Uterus (tissue), 4 donors: ENCODE results near the gene SHROOM2. TPM values are rescaled to one million over a fixed set of nuclear protein-coding genes. Genes with fewer than 3 reads are reported as not detected.

Experiments used
- DNase-seq, 2 donors: peaks; one replicate each; pipeline ENCODE4 v3.0.0-alpha.2; 2019 to 2020
- H3K27ac ChIP-seq, 2 donors: fragments of 200-600 bp; sonication (generic); 1 replicate in 1 of 2; 2 replicates in 1 of 2; pipeline ENCODE4 v1.5.1; 2016 to 2018
- H3K27me3 ChIP-seq, 2 donors: fragments of 200-600 bp; sonication (generic); one replicate each; pipeline ENCODE4 v1.5.1; 2018 to 2019; ENCODE audit warnings: control low read depth in 1 of 2
- H3K36me3 ChIP-seq, 2 donors: fragments of 200-600 bp; sonication (generic); one replicate each; pipeline ENCODE4 v1.5.1; 2019; ENCODE audit warnings: control low read depth in 1 of 2
- H3K4me1 ChIP-seq, 2 donors: fragments of 200-600 bp; sonication (generic); one replicate each; pipeline ENCODE4 v1.5.1; 2018 to 2019; ENCODE audit warnings: control low read depth in 1 of 2
- H3K4me3 ChIP-seq, 2 donors: fragments of 200-600 bp; sonication (generic); 1 replicate in 1 of 2; 2 replicates in 1 of 2; pipeline ENCODE4 v1.5.1; 2018 to 2019; ENCODE audit warnings: mild to moderate bottlenecking in 1 of 2
- H3K9me3 ChIP-seq, 2 donors: fragments of 200-600 bp; sonication (generic); one replicate each; pipeline ENCODE4 v1.5.1; 2019; ENCODE audit warnings: control low read depth in 1 of 2
- POLR2A ChIP-seq, 2 donors: fragments of 450-650 bp; IDR thresholded peaks; one replicate each; pipeline ENCODE4 v1.6.1; 2016; ENCODE audit warnings: antibody characterized with exemption in 2 of 2, mild to moderate bottlenecking in 1 of 2, moderate library complexity in 1 of 2
- intact Hi-C: fragments of 100-400 bp; cut with DNase I; formaldehyde crosslinking; loops from one replicate; pipeline ENCODE4 v1.15.1; 2023; ENCODE audit warnings: low total_unique reads
- total RNA-seq, 4 donors: library from RNA; depleted of rRNA in 3 of 4; stranded (reverse); fragments of >200 nt in 3 of 4; gene quantifications; one replicate each; pipeline versions ENCODE4 v1.1.0 to v1.2.4, GENCODE V29; 2014 to 2023
- TF ChIP-seq, protein P1 (sequence below), 4 experiments: fragments of 200-600 bp in 2 of 4; fragments of 450-650 bp in 2 of 4; sonication (generic) in 2 of 4; IDR thresholded peaks; one replicate each; pipeline ENCODE4 v1.5.1; 2016 to 2019; ENCODE audit warnings: antibody characterized with exemption in 4 of 4, mild to moderate bottlenecking in 2 of 4, moderate library complexity in 1 of 4
- donor health status: DM: yes; HTN: yes; CAD: no.

SHROOM2 gene
- total RNA-seq, 4 donors from 2014 or later, result 3.5 to 8.7 (median 4.8) TPM

DNA sequence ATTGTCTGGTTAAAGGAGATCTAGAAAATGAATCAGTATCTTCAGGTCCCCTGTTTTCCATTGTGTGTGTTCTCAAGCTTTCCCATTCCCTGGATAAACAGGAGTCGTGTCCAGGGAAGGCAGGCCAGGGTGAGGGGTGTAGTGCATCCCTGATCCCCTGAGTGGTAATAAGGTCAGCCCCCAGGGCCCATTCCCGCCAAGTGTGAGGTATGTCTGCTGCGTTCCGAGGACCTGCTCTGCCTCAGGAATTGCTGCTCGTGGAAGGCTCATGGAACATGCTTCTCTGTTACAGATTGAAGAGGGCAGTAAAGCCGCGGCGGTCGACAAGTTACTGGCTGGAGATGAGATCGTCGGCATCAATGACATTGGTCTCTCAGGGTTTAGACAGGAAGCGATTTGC, 87.1 kb downstream of the SHROOM2 start:
- no peak for DNase-seq
- H3K36me3 ChIP-seq, result no peaks in the 10 kb centered on the region
- H3K4me3 ChIP-seq, result no peak overlapping the region
- intact Hi-C loops, result no loop called here
- H3K9me3 ChIP-seq, result no peaks in the 10 kb centered on the region
- H3K27me3 ChIP-seq, result no peaks in the 10 kb centered on the region
- H3K27ac ChIP-seq, result no peak overlapping the region
- TF ChIP-seq, protein P1, sequence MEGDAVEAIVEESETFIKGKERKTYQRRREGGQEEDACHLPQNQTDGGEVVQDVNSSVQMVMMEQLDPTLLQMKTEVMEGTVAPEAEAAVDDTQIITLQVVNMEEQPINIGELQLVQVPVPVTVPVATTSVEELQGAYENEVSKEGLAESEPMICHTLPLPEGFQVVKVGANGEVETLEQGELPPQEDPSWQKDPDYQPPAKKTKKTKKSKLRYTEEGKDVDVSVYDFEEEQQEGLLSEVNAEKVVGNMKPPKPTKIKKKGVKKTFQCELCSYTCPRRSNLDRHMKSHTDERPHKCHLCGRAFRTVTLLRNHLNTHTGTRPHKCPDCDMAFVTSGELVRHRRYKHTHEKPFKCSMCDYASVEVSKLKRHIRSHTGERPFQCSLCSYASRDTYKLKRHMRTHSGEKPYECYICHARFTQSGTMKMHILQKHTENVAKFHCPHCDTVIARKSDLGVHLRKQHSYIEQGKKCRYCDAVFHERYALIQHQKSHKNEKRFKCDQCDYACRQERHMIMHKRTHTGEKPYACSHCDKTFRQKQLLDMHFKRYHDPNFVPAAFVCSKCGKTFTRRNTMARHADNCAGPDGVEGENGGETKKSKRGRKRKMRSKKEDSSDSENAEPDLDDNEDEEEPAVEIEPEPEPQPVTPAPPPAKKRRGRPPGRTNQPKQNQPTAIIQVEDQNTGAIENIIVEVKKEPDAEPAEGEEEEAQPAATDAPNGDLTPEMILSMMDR (IDR thresholded peaks at IDR 0.05), result no peak
- no peaks in the 10 kb centered on the region for H3K4me1 ChIP-seq

DNA sequence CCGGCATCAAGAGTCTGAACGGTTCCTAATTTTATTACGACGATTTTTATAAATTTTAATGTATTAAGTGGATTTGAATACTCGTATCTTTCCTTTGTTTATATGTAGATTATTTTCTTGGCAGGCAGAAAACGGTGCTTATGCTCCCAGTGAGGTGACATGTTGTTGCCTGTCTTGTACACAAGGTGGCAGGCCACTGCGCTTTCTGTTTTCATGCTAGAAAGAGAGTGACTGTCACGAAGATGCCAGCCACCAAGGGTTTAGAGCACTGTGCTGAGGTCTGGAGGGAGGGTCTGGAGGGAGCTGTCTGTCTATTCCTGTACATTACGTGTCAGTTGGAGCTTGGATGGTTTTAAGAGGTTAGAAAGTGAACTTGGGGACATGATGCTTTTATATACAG, 87.7 kb downstream of the SHROOM2 start:
- H3K36me3 ChIP-seq, result no peaks in the 10 kb centered on the region
- H3K4me3 ChIP-seq, result no peak overlapping the region
- no peaks in the 10 kb centered on the region for H3K27me3 ChIP-seq
- no peak for DNase-seq
- no peaks in the 10 kb centered on the region for H3K9me3 ChIP-seq
- TF ChIP-seq, protein P1 (IDR thresholded peaks at IDR 0.05), result peak; percentile 7 to 26 (median 20)
- no peak for TF ChIP-seq POLR2A (IDR thresholded peaks at IDR 0.05)
- H3K27ac ChIP-seq, result no peak overlapping the region
- intact Hi-C loops, result no loop called here
- H3K4me1 ChIP-seq, result no peaks in the 10 kb centered on the region

DNA sequence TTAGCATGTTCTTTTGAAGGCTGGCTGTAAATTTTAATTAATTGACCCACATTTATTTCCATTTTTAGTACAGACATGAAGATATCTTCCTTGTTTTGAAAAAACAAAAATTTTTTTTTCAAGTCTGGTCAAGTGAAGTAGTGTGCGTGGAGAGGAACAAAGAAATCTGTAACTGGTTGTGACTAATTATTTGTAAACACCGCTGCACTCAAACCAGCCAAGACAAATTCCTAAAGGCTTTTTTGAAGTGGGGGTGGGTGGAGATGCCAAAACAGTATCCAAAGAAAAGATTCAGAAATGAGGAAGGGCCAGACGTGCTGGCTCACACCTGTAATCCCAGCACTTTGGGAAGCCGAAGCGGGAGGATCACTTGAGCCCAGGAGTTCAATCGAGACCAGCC, 88.3 kb downstream of the SHROOM2 start:
- Histone ChIP-seq H3K4me3 (no peak overlapping the region), H3K9me3 (no peaks in the 10 kb centered on the region), H3K27me3 (no peaks in the 10 kb centered on the region), H3K4me1 (no peaks in the 10 kb centered on the region), H3K36me3 (no peaks in the 10 kb centered on the region), H3K27ac (no peak overlapping the region)
- DNase-seq, result no peak
- TF ChIP-seq, protein P1 (IDR thresholded peaks at IDR 0.05), result no peak
- TF ChIP-seq POLR2A (IDR thresholded peaks at IDR 0.05), result no peak
- intact Hi-C loops, result no loop called here

DNA sequence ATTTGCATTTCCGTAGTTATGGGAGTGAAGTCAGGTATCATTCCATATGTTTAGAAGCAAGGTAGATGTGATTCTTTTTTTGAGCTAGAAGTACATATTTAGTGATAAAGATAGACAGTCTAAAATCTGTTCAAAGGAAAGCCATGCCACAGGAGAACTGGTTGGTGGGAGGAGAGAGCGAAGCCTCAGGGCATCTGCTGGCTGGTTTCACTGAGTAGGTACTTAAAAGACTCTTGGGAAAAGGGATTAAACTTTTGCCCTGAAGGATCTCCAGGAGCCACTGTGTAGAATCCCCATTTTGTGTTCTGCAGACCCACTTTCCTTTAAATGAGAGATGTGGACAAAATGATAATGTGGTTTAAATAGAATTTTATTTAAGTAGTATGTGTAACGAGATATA, 89.6 kb downstream of the SHROOM2 start:
- Histone ChIP-seq H3K27ac (no peak overlapping the region), H3K27me3 (no peaks in the 10 kb centered on the region), H3K4me1 (no peaks in the 10 kb centered on the region), H3K4me3 (no peak overlapping the region), H3K36me3 (no peaks in the 10 kb centered on the region), H3K9me3 (no peaks in the 10 kb centered on the region)
- TF ChIP-seq POLR2A (IDR thresholded peaks at IDR 0.05), result no peak
- TF ChIP-seq, protein P1 (IDR thresholded peaks at IDR 0.05), result no peak
- no peak for DNase-seq
- intact Hi-C loops, result no loop called here

DNA sequence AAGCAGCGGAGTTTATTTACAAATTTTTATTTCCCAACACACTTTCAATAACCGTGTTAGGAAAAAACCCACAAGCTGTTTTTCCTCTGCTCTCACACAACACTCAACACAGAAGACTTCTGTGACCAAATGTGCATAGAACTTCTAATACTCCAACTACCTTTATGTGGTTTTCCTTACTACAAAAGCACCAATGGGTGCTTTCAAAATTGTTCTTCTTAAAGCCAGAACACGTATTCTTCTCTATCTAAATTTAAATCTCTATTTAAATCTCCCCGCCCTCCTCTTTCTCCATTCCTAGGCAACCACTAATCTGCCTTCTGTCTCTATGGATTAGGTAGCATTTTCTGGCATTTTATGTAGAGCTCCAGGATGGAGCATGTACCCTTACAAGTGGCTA, 90.0 kb downstream of the SHROOM2 start:
- Histone ChIP-seq H3K36me3 (no peaks in the 10 kb centered on the region), H3K27me3 (no peaks in the 10 kb centered on the region), H3K9me3 (no peaks in the 10 kb centered on the region), H3K4me3 (no peak overlapping the region), H3K27ac (no peak overlapping the region), H3K4me1 (no peaks in the 10 kb centered on the region)
- no peak for DNase-seq
- TF ChIP-seq POLR2A (IDR thresholded peaks at IDR 0.05), result no peak
- TF ChIP-seq, protein P1 (IDR thresholded peaks at IDR 0.05), result no peak
- intact Hi-C loops, result no loop called here
